ENCODE measurements around the gene OTUB2.

Gene OTUB2

DNA sequence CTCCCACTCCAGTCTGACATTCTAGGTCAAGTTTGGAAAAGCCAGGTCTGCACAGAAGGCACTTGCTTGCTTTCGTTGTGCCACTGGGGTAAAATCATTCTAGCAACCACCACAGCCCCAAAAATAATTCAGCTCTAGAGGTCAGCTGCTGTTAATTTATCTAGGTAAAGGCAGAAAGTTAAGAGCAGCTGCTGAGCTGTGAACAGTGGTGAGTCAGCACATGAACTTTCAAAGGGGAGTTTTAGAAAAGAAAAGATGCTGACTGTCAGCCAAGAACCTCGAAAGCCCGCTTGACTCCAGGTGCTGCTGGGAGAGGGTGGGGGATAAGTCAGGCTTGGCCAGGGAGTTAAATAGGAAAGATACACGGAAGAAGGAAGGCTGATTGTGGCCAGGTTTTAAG lies 16.4 kb upstream of the OTUB2 start:
- Histone ChIP-seq H3K27ac (ENCODE audit: low read depth, low read length) (no peak overlapping the region), H3K27me3 (ENCODE audit: insufficient read depth, low read length) (peaks cover 6% of the 10 kb centered on the region; the same call in 1 of the 2 replicates), H3K36me3 (ENCODE audit: insufficient read depth, low read length) (no peaks in the 10 kb centered on the region), H3K79me2 (ENCODE audit: control insufficient read depth, insufficient read depth, low read length, unreplicated experiment) (no peaks in the 10 kb centered on the region), H2AFZ (ENCODE audit: low read length, unreplicated experiment) (no peak overlapping the region), H3K4me1 (ENCODE audit: control insufficient read depth, insufficient read depth, low read length, unreplicated experiment) (peaks cover 10% of the 10 kb centered on the region), H3K4me3 (ENCODE audit: low read depth, low read length) (no peak overlapping the region)

DNA sequence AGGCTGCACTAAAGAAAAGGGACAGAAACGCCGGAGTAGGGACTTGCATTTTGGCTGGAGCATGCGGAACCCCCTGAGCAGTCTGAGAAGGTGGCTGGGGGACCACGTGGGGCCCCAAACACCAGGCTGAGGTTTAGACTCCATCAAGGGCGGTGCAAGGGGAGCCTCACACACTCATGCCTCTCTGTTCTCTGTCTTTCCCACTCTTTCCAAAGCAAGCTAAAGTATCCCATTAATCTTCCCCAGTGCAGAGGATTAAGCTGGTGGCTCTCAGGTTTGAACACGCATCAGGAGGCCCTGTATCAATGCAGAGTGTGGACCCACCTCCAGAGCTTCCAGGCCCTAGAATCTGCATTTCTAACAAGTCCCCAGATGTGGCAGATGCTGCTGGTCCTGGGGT lies 15.5 kb upstream of the OTUB2 start:
- peaks cover 7% of the 10 kb centered on the region for H3K4me1 ChIP-seq (ENCODE audit: control insufficient read depth, insufficient read depth, low read length, unreplicated experiment)
- no peak overlapping the region for H3K4me3 ChIP-seq (ENCODE audit: low read depth, low read length)
- H2AFZ ChIP-seq (ENCODE audit: low read length, unreplicated experiment): no peak overlapping the region
- H3K27ac ChIP-seq (ENCODE audit: low read depth, low read length): no peak overlapping the region
- no peaks in the 10 kb centered on the region for H3K36me3 ChIP-seq (ENCODE audit: insufficient read depth, low read length)
- peaks cover 11% of the 10 kb centered on the region for H3K27me3 ChIP-seq (ENCODE audit: insufficient read depth, low read length)
- no peaks in the 10 kb centered on the region for H3K79me2 ChIP-seq (ENCODE audit: control insufficient read depth, insufficient read depth, low read length, unreplicated experiment)

DNA sequence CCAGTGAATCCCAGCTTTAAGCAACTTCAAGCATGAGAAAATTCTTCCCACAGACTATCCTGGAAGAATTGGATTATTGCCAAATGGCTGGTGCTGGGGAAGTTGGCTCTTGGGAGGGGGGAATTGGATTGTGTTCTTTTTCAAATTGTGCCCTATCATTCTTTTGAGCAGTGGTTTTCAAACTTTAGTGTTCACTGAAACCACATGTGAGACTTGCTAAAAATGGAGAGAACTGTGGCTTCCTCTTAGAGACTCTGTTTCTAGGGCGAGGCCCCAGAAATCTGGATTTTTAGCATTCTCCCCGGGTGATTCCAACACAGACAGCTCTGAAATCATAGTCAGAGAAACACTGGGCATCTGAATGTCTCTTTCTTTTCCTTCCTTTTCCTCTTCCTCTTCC lies 14.3 kb upstream of the OTUB2 start:
- H2AFZ ChIP-seq (ENCODE audit: low read length, unreplicated experiment): no peak overlapping the region
- no peaks in the 10 kb centered on the region for H3K36me3 ChIP-seq (ENCODE audit: insufficient read depth, low read length)
- H3K4me3 ChIP-seq (ENCODE audit: low read depth, low read length): no peak overlapping the region
- no peak overlapping the region for H3K27ac ChIP-seq (ENCODE audit: low read depth, low read length)
- peaks cover 21% of the 10 kb centered on the region for H3K27me3 ChIP-seq (ENCODE audit: insufficient read depth, low read length)
- peaks cover 3% of the 10 kb centered on the region for H3K4me1 ChIP-seq (ENCODE audit: control insufficient read depth, insufficient read depth, low read length, unreplicated experiment)
- no peaks in the 10 kb centered on the region for H3K79me2 ChIP-seq (ENCODE audit: control insufficient read depth, insufficient read depth, low read length, unreplicated experiment)

DNA sequence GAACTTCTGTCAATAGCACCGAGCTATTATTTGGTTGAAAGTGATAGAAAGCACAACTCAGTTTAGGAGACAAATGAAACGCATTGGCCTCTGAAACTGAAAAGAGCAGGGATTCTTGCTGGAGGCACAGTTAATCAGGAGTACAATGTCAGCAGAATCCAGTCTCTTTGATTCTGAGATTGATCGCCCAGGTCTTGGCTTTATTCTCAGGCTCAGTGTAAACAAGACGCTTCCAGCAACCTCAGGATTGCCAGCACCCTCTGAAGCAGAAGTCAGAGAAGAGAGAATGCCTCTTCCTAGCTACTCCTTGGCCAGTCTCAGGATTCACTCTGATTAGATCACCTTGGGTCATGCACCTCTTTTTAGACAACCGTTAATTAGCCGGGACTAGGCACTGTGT lies 11.8 kb upstream of the OTUB2 start:
- no peak overlapping the region for H2AFZ ChIP-seq (ENCODE audit: low read length, unreplicated experiment)
- no peak overlapping the region for H3K27ac ChIP-seq (ENCODE audit: low read depth, low read length)
- peaks cover 3% of the 10 kb centered on the region for H3K4me1 ChIP-seq (ENCODE audit: control insufficient read depth, insufficient read depth, low read length, unreplicated experiment)
- H3K79me2 ChIP-seq (ENCODE audit: control insufficient read depth, insufficient read depth, low read length, unreplicated experiment): no peaks in the 10 kb centered on the region
- no peaks in the 10 kb centered on the region for H3K36me3 ChIP-seq (ENCODE audit: insufficient read depth, low read length)
- peaks cover 37% of the 10 kb centered on the region for H3K27me3 ChIP-seq (ENCODE audit: insufficient read depth, low read length)
- H3K4me3 ChIP-seq (ENCODE audit: low read depth, low read length): no peak overlapping the region

DNA sequence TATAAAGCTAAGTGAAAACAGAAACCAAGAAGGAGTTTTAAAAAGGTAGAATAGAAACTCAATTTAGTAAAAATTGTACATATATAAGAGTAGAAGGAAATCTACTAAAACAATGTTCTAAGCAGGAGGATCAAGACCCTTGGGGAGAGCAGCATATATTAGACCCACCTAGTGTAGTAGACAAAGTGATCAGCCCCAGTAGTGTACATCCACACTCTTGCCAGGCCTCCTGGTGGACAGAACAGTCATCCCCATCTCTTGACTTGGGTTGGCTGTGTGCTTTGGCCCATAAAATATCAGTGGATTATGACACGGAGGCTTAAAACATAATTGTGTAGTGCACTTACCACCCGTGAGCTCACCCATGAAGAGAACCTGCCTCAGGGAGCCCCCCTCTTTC lies 10.9 kb upstream of the OTUB2 start:
- H3K36me3 ChIP-seq (ENCODE audit: insufficient read depth, low read length): no peaks in the 10 kb centered on the region
- no peak overlapping the region for H3K27ac ChIP-seq (ENCODE audit: low read depth, low read length)
- H3K27me3 ChIP-seq (ENCODE audit: insufficient read depth, low read length): peaks cover 37% of the 10 kb centered on the region
- H3K4me3 ChIP-seq (ENCODE audit: low read depth, low read length): no peak overlapping the region
- no peaks in the 10 kb centered on the region for H3K4me1 ChIP-seq (ENCODE audit: control insufficient read depth, insufficient read depth, low read length, unreplicated experiment)
- no peaks in the 10 kb centered on the region for H3K79me2 ChIP-seq (ENCODE audit: control insufficient read depth, insufficient read depth, low read length, unreplicated experiment)
- no peak overlapping the region for H2AFZ ChIP-seq (ENCODE audit: low read length, unreplicated experiment)

DNA sequence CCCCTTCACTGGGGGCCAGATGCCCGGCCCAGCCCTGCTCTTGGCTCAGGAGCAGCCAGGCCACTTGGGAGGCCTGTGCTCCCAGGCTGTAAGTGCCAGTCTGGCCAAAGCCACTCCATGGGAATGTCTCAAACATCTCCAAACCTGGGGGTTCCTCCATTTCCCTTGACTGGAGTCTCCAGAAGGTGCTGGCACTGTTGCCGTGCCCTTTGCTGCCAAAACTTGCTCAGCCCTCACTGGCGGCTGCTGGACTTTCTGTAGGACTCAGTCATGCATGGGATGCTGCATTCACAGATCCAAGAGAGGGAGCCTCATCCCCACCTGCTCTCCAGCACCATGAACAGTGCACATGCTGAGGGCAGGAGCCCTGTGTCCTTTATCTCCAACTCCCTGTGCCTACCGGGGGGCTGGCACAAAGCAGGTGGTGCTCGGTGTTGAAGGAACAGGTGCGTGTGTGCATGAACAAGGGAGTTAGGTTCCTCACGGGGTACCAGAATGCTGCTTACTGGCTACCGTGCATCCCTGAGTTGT lies 9.6 kb upstream of the OTUB2 start:
- no peaks in the 10 kb centered on the region for H3K4me1 ChIP-seq (ENCODE audit: control insufficient read depth, insufficient read depth, low read length, unreplicated experiment)
- peaks cover 33% of the 10 kb centered on the region for H3K27me3 ChIP-seq (ENCODE audit: insufficient read depth, low read length)
- H3K36me3 ChIP-seq (ENCODE audit: insufficient read depth, low read length): no peaks in the 10 kb centered on the region
- no peak overlapping the region for H3K4me3 ChIP-seq (ENCODE audit: low read depth, low read length)
- H3K79me2 ChIP-seq (ENCODE audit: control insufficient read depth, insufficient read depth, low read length, unreplicated experiment): no peaks in the 10 kb centered on the region
- no peak overlapping the region for H2AFZ ChIP-seq (ENCODE audit: low read length, unreplicated experiment)
- no peak overlapping the region for H3K27ac ChIP-seq (ENCODE audit: low read depth, low read length)

DNA sequence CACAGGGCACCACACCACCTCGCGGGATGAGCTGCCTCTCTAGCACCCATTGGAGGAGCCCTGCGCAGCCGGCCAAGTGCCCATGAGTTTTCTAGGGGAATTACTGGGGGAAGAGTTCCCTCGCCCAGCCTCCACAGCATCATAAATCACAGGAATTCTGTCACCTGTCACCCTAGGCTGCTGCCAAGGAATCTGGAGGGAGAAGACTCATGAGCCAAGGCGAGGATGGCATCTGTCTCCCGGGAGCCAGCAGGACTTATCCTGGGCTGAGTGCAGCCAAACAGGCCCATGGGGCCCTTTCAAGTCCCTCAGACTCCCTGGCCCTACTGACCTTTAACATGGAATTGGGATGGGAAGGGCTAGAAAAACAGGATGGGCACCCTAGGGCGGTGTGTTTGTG lies 7.8 kb upstream of the OTUB2 start:
- Histone ChIP-seq H3K79me2 (ENCODE audit: control insufficient read depth, insufficient read depth, low read length, unreplicated experiment) (no peaks in the 10 kb centered on the region), H3K27ac (ENCODE audit: low read depth, low read length) (no peak overlapping the region), H2AFZ (ENCODE audit: low read length, unreplicated experiment) (no peak overlapping the region), H3K36me3 (ENCODE audit: insufficient read depth, low read length) (no peaks in the 10 kb centered on the region), H3K27me3 (ENCODE audit: insufficient read depth, low read length) (peaks cover 31% of the 10 kb centered on the region), H3K4me3 (ENCODE audit: low read depth, low read length) (no peak overlapping the region), H3K4me1 (ENCODE audit: control insufficient read depth, insufficient read depth, low read length, unreplicated experiment) (no peaks in the 10 kb centered on the region)

DNA sequence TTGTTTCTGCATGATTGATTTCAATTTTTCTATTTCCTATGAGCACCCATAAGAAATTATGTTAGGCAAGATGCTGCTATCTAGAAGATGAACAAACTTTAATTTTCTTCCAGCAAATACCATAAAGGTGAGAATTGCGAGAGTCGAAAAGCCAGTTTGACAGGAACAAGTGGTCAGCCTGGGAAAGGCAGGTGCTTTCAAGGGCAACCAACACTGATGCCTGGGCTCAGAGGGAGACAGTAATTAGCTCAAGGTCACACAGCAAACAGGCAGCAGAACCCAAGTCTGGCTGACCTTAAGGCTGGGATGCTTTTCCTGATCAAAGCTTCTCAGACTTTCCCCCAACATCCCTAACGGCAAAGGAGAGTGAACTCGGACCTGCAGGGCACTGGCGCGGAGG lies 6.8 kb upstream of the OTUB2 start:
- no peaks in the 10 kb centered on the region for H3K79me2 ChIP-seq (ENCODE audit: control insufficient read depth, insufficient read depth, low read length, unreplicated experiment)
- H3K4me3 ChIP-seq (ENCODE audit: low read depth, low read length): no peak overlapping the region
- H3K36me3 ChIP-seq (ENCODE audit: insufficient read depth, low read length): no peaks in the 10 kb centered on the region
- H3K27me3 ChIP-seq (ENCODE audit: insufficient read depth, low read length): peaks cover 31% of the 10 kb centered on the region
- H3K27ac ChIP-seq (ENCODE audit: low read depth, low read length): no peak overlapping the region
- H3K4me1 ChIP-seq (ENCODE audit: control insufficient read depth, insufficient read depth, low read length, unreplicated experiment): no peaks in the 10 kb centered on the region
- H2AFZ ChIP-seq (ENCODE audit: low read length, unreplicated experiment): no peak overlapping the region

DNA sequence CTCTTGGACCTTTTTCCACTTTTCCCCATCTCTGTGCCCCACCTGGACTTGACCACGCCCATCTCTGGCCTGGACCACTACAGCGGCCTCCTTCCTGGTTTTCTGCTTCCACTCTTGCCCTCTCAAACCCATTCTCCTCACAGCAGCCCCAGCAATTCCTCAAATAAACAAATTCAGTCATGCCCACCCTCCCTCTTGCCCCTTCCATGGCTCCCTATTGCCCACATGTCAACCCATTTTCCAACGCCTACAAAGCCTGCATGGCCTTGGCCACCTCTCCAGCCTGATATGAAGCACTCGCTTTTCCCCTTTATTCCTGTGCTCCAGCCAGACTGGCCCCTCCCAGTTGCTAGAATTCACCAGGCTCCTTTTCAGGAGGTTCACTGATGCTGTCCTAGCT lies 5.9 kb upstream of the OTUB2 start:
- Histone ChIP-seq H3K36me3 (ENCODE audit: insufficient read depth, low read length) (no peaks in the 10 kb centered on the region), H3K79me2 (ENCODE audit: control insufficient read depth, insufficient read depth, low read length, unreplicated experiment) (no peaks in the 10 kb centered on the region), H3K27ac (ENCODE audit: low read depth, low read length) (no peak overlapping the region), H3K4me3 (ENCODE audit: low read depth, low read length) (no peak overlapping the region), H2AFZ (ENCODE audit: low read length, unreplicated experiment) (no peak overlapping the region), H3K27me3 (ENCODE audit: insufficient read depth, low read length) (peaks cover 30% of the 10 kb centered on the region), H3K4me1 (ENCODE audit: control insufficient read depth, insufficient read depth, low read length, unreplicated experiment) (no peaks in the 10 kb centered on the region)

DNA sequence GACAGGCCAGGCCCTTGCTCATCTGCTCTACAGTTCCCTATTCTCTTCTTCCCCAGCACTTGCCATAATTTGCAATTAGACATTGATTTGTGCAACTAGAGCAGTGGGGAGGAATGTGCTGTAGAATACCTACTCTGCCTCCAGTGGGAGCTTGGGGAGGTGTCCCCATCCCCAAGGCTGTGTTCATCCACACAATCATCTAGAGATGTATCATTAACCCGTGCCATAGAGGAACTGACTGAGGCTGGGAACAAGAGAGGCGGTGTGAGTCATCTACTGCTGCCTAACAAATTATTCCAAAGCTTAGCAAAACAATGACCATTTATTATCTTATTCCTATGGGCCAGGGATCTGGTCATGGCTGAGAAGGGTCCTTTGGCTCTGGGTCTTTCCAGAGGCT lies 5.1 kb upstream of the OTUB2 start:
- Histone ChIP-seq H3K4me1 (ENCODE audit: control insufficient read depth, insufficient read depth, low read length, unreplicated experiment) (no peaks in the 10 kb centered on the region), H3K36me3 (ENCODE audit: insufficient read depth, low read length) (no peaks in the 10 kb centered on the region), H3K4me3 (ENCODE audit: low read depth, low read length) (no peak overlapping the region)

DNA sequence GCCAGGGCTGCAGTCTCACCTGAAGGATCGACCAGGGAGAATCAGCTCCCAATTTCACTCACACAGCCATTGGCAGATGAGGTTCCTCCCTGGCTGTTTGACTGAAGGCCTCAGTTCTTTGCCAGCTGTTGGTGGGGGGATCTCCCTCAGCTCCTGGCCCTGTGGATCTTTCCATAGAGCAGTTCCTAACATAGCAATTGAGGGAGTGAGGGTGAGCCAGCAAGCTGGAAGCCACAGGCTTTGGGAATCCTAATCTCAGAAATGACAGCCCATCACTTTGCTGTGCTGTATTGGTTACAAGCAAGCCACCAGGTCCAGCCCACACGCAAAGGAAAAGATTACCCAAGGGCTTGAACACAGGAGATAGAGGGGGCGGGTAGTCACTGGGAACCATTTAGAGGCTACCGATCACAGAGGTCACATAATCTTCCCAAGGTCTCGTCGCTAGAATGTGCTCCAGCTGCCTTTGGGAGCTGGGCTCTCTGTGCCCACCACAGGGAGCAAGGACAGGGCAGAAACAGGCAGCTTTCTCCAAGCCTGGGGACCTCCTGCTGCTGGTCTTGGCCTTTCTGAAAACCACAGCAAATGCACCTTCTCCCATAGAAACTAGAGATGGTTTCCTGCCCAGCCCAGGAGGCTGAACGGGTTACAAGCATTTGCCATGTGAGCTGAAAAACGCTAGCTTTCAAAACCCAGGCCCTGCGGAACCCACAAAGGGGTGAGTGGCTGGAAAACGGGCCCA lies 4.6 kb upstream of the OTUB2 start:
- H3K27ac ChIP-seq (ENCODE audit: low read depth, low read length): no peak overlapping the region
- H3K36me3 ChIP-seq (ENCODE audit: insufficient read depth, low read length): no peaks in the 10 kb centered on the region
- H3K79me2 ChIP-seq (ENCODE audit: control insufficient read depth, insufficient read depth, low read length, unreplicated experiment): no peaks in the 10 kb centered on the region
- H3K4me3 ChIP-seq (ENCODE audit: low read depth, low read length): no peak overlapping the region
- no peaks in the 10 kb centered on the region for H3K4me1 ChIP-seq (ENCODE audit: control insufficient read depth, insufficient read depth, low read length, unreplicated experiment)
- no peak overlapping the region for H2AFZ ChIP-seq (ENCODE audit: low read length, unreplicated experiment)
- H3K27me3 ChIP-seq (ENCODE audit: insufficient read depth, low read length): peaks cover 19% of the 10 kb centered on the region; the same call in 1 of the 2 replicates

More for the DNA sequence above, 5.1 kb upstream of the OTUB2 start:
- Histone ChIP-seq H3K27ac (ENCODE audit: low read depth, low read length) (no peak overlapping the region), H2AFZ (ENCODE audit: low read length, unreplicated experiment) (no peak overlapping the region), H3K27me3 (ENCODE audit: insufficient read depth, low read length) (peaks cover 24% of the 10 kb centered on the region; the same call in 1 of the 2 replicates), H3K79me2 (ENCODE audit: control insufficient read depth, insufficient read depth, low read length, unreplicated experiment) (no peaks in the 10 kb centered on the region)
